ENCODE data around the gene BOK.
A peak's percentile ranks its signal among the peaks of the same experiment; 100 is the strongest.

Gene BOK

DNA sequence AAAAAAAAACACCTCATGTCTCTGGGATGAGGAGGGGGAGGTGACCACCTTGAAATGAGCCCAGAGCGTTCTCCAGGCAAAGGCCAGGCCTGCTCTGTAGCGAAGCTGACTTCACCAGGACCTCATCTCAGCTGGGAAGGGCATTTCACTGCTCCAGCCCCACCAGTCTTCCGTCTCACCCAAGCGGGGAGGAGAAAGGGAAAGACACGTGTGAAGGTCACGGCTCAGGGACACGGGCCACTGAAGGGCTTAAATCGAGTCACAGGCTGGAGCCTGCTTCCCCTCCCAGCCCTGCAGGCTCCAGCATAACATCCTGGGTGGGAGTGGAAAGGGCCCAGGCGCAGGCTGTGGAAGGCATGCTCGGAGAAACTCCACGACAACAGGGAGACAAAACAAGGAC, 60.3 kb downstream of the BOK start:
- H3K27ac Mint-ChIP-seq, result peak overlapping the region; percentile 97
- CTCF ChIA-PET, result interaction anchor here (1.1 kb wide), 1 partner anchor 259 kb away, joined by 3 read pairs; no protein-coding TSS in a partner anchor

DNA sequence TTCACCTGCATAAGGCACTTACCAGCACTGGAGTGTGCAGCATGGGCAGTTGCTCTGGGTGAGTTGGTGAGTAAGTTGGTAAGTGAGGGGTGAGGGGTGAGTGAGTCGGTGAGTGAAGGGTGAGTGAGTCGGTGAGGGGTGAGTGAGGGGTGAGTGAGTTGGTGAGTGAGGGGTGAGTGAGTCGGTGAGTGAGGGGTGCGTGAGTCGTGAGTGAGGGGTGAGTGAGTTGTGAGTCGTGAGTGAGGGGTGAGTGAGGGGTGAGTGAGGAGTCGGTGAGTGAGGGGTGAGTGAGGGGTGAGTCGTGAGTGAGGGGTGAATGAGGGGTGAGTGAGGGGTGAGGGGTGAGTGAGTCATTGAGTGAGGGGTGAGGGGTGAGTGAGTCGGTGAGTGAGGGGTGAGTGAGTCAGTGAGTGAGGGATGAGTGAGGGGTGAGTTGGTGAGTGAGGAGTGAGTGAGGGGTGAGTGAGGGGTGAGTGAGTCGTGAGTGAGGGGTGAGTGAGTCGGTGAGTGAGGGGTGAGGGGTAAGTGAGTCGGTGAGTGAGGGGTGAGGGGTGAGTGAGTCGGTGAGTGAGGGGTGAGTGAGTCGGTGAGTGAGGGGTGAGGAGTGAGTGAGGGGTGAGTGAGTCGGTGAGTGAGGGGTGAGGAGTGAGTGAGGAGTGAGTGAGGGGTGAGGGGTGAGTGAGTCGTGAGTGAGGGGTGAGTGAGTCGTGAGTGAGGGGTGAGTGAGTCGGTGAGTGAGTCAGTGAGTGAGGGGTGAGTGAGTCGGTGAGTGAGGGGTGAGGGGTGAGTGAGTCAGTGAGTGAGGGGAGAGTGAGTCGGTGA, 61.3 kb downstream of the BOK start:
- DNase-seq, result no peak
- Mint-ChIP-seq H3K4me1 (peaks cover 39% of the 10 kb centered on the region), H3K9me3 (no peaks in the 10 kb centered on the region), H3K36me3 (peaks cover 21% of the 10 kb centered on the region), H3K27me3 (no peaks in the 10 kb centered on the region), H3K4me3 (no peak overlapping the region), H3K27ac (no peak overlapping the region)
- CTCF ChIA-PET, result no interaction called here

More for the DNA sequence above, 60.3 kb downstream of the BOK start:
- Mint-ChIP-seq H3K27me3 (no peaks in the 10 kb centered on the region), H3K4me3 (peak overlapping the region; percentile 78), H3K4me1 (peaks cover 39% of the 10 kb centered on the region), H3K9me3 (no peaks in the 10 kb centered on the region), H3K36me3 (peaks cover 20% of the 10 kb centered on the region)
- DNase-seq, result no peak

DNA sequence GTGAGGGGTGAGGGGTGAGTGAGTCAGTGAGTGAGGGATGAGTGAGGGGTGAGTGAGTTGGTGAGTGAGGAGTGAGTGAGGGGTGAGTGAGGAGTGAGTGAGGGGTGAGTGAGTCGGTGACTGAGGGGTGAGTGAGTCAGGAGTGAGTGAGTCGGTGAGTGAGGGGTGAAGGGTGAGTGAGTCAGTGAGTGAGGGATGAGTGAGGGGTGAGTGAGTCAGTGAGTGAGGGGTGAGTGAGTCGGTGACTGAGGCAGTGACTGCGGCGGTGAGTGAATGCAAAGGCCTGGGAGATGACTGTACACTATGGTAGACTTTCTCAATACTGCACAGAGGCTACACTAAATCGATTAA, 61.8 kb downstream of the BOK start:
- H3K4me1 Mint-ChIP-seq, result peaks cover 33% of the 10 kb centered on the region
- H3K27me3 Mint-ChIP-seq, result no peaks in the 10 kb centered on the region
- no peak overlapping the region for H3K4me3 Mint-ChIP-seq
- no peak for DNase-seq
- no peaks in the 10 kb centered on the region for H3K9me3 Mint-ChIP-seq
- CTCF ChIA-PET, result no interaction called here
- H3K36me3 Mint-ChIP-seq, result peaks cover 21% of the 10 kb centered on the region
- no peak overlapping the region for H3K27ac Mint-ChIP-seq

Data from activated naive CD4-positive, alpha-beta T cell treated with anti-CD3 and anti-CD28 coated beads, Interleukin-2, amount 10 ng/mL, durations not matched to agents 7 days and 5 days (primary cell).